SU-DHL-6 (cell line): ENCODE measurements around the gene KCNK4.

Source experiments
- H2AFZ ChIP-seq: fragments of 200-600 bp; sonication (generic); 2 replicates; pipeline ENCODE4 v1.6.1; 2014; ENCODE audit warnings: low read depth, mild to moderate bottlenecking, moderate library complexity, mixed read lengths, antibody characterized with exemption, low read length; ENCODE audit not compliant: severe bottlenecking
- H3F3A ChIP-seq: fragments of 200-600 bp; shearing (Covaris generic); 2 replicates; pipeline ENCODE4 v1.6.0; 2016; ENCODE audit warnings: antibody characterized with exemption, mild to moderate bottlenecking; ENCODE audit not compliant: insufficient read depth
- H3K27ac ChIP-seq: fragments of 200-600 bp; sonication (generic); 2 replicates; pipeline ENCODE4 v1.5.1; 2016; ENCODE audit warnings: low read depth, mild to moderate bottlenecking, low read length, moderate library complexity, mixed read lengths
- H3K27me3 ChIP-seq: fragments of 200-600 bp; sonication (generic), shearing (Covaris generic); 2 replicates; pipeline ENCODE4 v1.6.0; 2014; ENCODE audit warnings: mild to moderate bottlenecking, low read length
- H3K36me3 ChIP-seq: fragments of 200-600 bp; sonication (generic); 2 replicates; pipeline ENCODE4 v1.6.1; 2014; ENCODE audit warnings: mild to moderate bottlenecking, low read length, mixed read lengths
- H3K4me2 ChIP-seq: fragments of 300-600, 200-600 bp; shearing (Covaris generic), sonication (generic); 2 replicates; pipeline ENCODE4 v1.6.0; 2014; ENCODE audit warnings: low read length, low read depth, mild to moderate bottlenecking; ENCODE audit not compliant: poor library complexity, severe bottlenecking
- H3K4me3 ChIP-seq: fragments of 200-600 bp; sonication (generic); 2 replicates; pipeline ENCODE4 v1.5.1; 2014; ENCODE audit warnings: antibody characterized with exemption, low read length, mild to moderate bottlenecking, mixed read lengths; ENCODE audit not compliant: insufficient read depth, poor library complexity, severe bottlenecking
- H3K79me2 ChIP-seq: fragments of 200-600 bp; sonication (generic); 2 replicates; pipeline ENCODE4 v1.6.1; 2014; ENCODE audit warnings: mild to moderate bottlenecking, low read length, moderate library complexity; ENCODE audit not compliant: insufficient read depth
- H3K9ac ChIP-seq: fragments of 200-600 bp; sonication (generic); 2 replicates; pipeline ENCODE4 v1.7.0; 2014; ENCODE audit warnings: mild to moderate bottlenecking, low read length
- H3K9me2 ChIP-seq: fragments of 200-600 bp; sonication (generic); replicated peaks from 2 replicates; pipeline ENCODE4 v1.6.1; 2014; ENCODE audit warnings: low read length; ENCODE audit not compliant: insufficient read depth
- H3K9me3 ChIP-seq: fragments of 200-600 bp; sonication (generic); 2 replicates; pipeline ENCODE4 v1.6.1; 2014; ENCODE audit warnings: low read length, mixed read lengths; ENCODE audit not compliant: insufficient read depth
- H4K20me1 ChIP-seq: fragments of 200-600 bp; sonication (generic); 2 replicates; pipeline ENCODE4 v1.6.1; 2014; ENCODE audit warnings: low read depth, mild to moderate bottlenecking, antibody characterized with exemption, low read length, moderate library complexity, mixed read lengths
- EZH2phosphoT487 ChIP-seq: fragments of 200-600 bp; sonication (generic), shearing (Covaris generic); conservative IDR thresholded peaks from 2 replicates; pipeline ENCODE4 v1.6.1; 2018; ENCODE audit warnings: mild to moderate bottlenecking, antibody characterized with exemption, low read length, moderate library complexity, mixed read lengths
- TF ChIP-seq, protein P1 (sequence below): fragments of 200-600 bp; sonication (generic); IDR thresholded peaks from one replicate; pipeline ENCODE4 v1.5.1; 2017; ENCODE audit warnings: antibody characterized with exemption, mild to moderate bottlenecking, low read length, moderate library complexity; ENCODE audit not compliant: insufficient read depth, poor library complexity, severe bottlenecking

KCNK4 gene

DNA sequence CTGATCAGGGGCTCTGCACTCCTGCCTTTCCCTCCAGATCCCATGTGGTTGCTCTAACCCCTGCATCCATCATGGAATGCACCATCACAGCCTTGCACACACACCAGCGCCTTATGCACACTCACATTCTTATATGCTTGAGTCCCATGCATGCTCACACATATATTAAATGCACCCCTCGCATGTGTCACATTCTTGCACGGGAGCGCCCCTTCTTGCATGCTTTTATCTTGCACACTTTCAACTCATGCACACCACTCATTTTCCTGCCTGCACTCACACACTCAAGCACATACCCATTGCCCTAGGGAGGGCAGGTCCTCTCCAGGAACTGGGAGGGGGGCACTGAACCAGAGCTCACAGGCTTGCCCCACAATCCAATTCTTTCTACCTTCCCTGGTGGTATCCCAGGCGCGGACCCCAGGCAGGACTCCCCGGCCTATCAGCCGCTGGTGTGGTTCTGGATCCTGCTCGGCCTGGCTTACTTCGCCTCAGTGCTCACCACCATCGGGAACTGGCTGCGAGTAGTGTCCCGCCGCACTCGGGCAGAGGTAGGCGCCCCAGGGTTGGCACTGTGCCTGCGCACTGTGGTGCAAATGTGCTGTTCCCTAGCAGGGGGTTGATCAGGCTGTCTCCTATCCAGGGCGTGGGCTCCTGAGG is 6.7 kb downstream of the KCNK4 start:
- no peaks in the 10 kb centered on the region for H3K9me2 ChIP-seq
- no peaks in the 10 kb centered on the region for H3K36me3 ChIP-seq
- H3K4me3 ChIP-seq, result no peak overlapping the region
- no peak overlapping the region for H3K4me2 ChIP-seq
- H4K20me1 ChIP-seq, result no peaks in the 10 kb centered on the region
- H3K9ac ChIP-seq, result no peak overlapping the region
- no peaks in the 10 kb centered on the region for H3F3A ChIP-seq
- H2AFZ ChIP-seq, result no peak overlapping the region
- no peak for TF ChIP-seq EZH2phosphoT487
- TF ChIP-seq, protein P1, sequence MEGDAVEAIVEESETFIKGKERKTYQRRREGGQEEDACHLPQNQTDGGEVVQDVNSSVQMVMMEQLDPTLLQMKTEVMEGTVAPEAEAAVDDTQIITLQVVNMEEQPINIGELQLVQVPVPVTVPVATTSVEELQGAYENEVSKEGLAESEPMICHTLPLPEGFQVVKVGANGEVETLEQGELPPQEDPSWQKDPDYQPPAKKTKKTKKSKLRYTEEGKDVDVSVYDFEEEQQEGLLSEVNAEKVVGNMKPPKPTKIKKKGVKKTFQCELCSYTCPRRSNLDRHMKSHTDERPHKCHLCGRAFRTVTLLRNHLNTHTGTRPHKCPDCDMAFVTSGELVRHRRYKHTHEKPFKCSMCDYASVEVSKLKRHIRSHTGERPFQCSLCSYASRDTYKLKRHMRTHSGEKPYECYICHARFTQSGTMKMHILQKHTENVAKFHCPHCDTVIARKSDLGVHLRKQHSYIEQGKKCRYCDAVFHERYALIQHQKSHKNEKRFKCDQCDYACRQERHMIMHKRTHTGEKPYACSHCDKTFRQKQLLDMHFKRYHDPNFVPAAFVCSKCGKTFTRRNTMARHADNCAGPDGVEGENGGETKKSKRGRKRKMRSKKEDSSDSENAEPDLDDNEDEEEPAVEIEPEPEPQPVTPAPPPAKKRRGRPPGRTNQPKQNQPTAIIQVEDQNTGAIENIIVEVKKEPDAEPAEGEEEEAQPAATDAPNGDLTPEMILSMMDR, result no peak
- H3K27ac ChIP-seq, result no peak overlapping the region
- H3K27me3 ChIP-seq, result no peaks in the 10 kb centered on the region
- no peaks in the 10 kb centered on the region for H3K9me3 ChIP-seq
- no peaks in the 10 kb centered on the region for H3K79me2 ChIP-seq

DNA sequence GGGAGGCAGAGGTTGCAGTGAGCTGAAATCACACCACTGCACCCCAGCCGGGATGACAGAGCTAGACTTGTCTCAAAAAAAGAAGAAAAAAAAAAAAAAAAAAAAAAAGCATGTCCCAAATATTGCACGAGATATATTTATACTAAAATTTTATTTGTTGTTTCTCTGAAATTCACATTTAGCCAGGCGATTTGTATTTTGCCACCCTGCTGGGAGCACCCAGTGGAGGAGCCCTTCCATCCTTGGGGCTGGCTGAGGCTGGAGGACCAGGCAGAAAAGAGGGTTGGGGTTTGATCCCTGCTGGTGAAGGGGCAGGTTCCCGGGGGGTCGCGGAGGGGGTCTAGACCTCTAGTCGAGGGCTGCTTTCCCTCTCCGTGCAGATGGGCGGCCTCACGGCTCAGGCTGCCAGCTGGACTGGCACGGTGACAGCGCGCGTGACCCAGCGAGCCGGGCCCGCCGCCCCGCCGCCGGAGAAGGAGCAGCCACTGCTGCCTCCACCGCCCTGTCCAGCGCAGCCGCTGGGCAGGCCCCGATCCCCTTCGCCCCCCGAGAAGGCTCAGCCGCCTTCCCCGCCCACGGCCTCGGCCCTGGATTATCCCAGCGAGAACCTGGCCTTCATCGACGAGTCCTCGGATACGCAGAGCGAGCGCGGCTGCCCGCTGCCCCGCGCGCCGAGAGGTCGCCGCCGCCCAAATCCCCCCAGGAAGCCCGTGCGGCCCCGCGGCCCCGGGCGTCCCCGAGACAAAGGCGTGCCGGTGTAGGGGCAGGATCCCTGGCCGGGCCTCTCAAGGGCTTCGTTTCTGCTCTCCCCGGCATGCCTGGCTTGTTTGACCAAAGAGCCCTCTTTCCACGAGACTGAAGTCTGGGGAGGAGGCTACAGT is 8.1 kb downstream of the KCNK4 start:
- no peak overlapping the region for H3K4me3 ChIP-seq
- no peaks in the 10 kb centered on the region for H3K27me3 ChIP-seq
- H3K36me3 ChIP-seq, result no peaks in the 10 kb centered on the region

DNA sequence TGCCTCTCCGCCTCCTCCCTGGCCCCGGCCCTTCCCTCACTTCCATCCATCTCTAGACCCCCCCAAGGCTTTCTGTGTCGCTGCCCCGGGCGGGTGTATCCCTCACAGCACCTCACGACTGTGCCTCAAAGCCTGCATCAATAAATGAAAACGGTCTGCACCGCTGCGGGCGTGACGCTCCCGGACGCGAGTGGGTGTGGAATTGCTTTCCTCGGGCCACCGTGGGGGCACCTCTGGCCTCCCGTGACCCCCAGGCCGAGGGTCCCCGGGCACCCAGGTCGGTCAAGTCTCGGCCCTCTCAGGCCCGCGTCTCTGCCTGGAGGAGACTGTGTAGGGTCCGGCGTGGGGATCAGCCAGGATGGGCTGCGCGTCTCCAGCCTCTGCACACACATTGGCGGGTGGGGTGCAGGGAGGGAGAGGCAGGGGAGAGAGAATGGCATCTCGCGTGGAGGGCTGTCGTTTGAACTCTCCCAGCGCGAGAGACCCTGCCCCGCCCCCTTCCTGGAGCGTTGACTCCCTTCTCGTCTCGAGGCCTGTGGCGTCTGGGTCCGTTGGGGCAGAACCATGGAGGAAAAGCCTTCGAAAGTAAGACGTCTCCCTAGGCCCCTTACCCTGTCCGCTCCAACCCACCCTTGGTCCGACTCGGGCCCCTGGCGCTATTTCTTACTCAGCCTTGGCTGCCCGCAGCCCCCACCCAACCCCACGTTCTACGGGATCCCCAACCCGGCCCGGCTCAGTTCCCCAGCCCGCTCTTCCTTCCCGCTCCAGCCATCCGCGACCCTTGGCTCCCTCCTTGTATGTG is 8.9 kb downstream of the KCNK4 start, which contains the start of gene CATSPERZ:
CATSPERZ (plus strand) TSS at position 512 of the 802 bp plus-strand sequence; CDS start at position 565, 53 bp downstream.
- no peak within 1 kb of the TSS for H2AFZ ChIP-seq
- H3K27me3 ChIP-seq, result no peaks in the 10 kb centered on the region
- H3K9ac ChIP-seq, result no peak within 1 kb of the TSS

More for the DNA sequence above, 8.1 kb downstream of the KCNK4 start:
- no peak overlapping the region for H2AFZ ChIP-seq
- H3F3A ChIP-seq, result no peaks in the 10 kb centered on the region
- no peaks in the 10 kb centered on the region for H4K20me1 ChIP-seq
- H3K4me2 ChIP-seq, result no peak overlapping the region
- TF ChIP-seq EZH2phosphoT487, result no peak
- TF ChIP-seq, protein P1, result no peak
- no peaks in the 10 kb centered on the region for H3K79me2 ChIP-seq
- H3K9ac ChIP-seq, result no peak overlapping the region
- H3K9me2 ChIP-seq, result no peaks in the 10 kb centered on the region
- H3K27ac ChIP-seq, result no peak overlapping the region
- no peaks in the 10 kb centered on the region for H3K9me3 ChIP-seq

More for the DNA sequence above, 8.9 kb downstream of the KCNK4 start, which contains the start of gene CATSPERZ:
- H3K4me3 ChIP-seq, result no peak within 1 kb of the TSS
- H3K36me3 ChIP-seq, result no peaks in the 10 kb centered on the region
- H3K9me2 ChIP-seq, result no peaks in the 10 kb centered on the region
- no peaks in the 10 kb centered on the region for H3K79me2 ChIP-seq
- H3K4me2 ChIP-seq, result peak within 1 kb of the TSS; percentile 13
- H3F3A ChIP-seq, result 0 out of 2 replicates have a peak, but pooled peaks cover 4% of the 10 kb centered on the region
- H4K20me1 ChIP-seq, result no peaks in the 10 kb centered on the region
- H3K9me3 ChIP-seq, result no peaks in the 10 kb centered on the region
- no peak within 1 kb of the TSS for H3K27ac ChIP-seq
- TF ChIP-seq EZH2phosphoT487, result no peak
- TF ChIP-seq, protein P1, result no peak
